HG03460 (cell line): ENCODE measurements around the gene F5.

Source experiments
- ATAC-seq: cut with Tn5 transposase; IDR thresholded peaks from one replicate; pipeline ENCODE4 v1.9.1; 2021; ENCODE audit not compliant: unreplicated experiment

F5 gene

DNA sequence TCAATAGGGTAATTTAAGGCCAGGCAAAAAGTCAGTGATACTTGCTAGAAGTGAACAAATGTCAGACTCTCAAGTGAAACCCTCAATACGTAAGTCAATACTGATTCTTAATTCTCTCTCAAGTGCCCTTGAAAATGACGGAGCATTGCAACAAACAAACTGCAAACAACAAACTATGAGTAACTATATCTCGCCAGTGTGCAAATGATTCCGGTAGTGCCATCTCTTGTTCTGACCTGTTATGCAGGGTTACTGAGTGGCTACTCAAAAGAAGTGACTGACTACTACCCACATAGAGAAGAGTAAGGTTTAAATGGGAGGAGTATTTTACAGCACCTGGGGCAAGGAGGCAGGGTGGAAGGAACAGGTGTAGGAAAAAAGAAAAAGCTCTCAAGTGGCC is 102.2 kb downstream of the F5 start:
- ATAC-seq: no peak

GRCh38 chr1:169483500-169483966 is 102.7 kb downstream of the F5 start:
- ATAC-seq: no peak

- no peak for ATAC-seq
These were observed 106.8 kb downstream of the F5 start for GRCh38 chr1:169479363-169480066.

GRCh38 chr1:169478094-169478672 is 108.1 kb downstream of the F5 start:
- no peak for ATAC-seq

DNA sequence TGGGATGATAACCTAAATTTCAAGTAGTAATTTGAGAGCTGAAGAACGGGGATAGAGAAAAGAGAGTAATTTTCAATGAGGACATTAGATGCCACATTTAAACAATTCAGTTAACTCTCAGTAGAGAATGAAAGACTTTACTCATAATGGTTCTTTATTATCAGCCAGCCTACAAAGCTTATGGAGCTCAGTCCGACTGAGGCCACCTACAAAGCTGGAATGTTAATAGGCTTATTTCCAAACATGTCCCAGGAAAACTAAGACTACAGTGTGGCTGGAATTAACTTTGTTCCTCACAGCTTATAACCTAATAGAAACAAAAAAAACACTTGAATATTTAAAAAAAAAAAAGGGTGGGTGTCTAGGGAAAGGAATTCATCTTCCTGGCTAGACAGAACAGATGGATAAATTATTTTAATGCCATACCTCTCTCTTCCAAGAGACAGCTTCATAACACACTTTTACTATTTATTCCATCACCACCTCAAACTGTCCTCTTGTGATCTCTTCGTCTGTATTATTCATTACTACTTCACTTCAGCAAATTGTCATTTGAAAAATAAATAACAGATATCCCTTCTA is 110.4 kb downstream of the F5 start:
- ATAC-seq: no peak

GRCh38 chr1:169474302-169474995 is 111.8 kb downstream of the F5 start:
- no peak for ATAC-seq

DNA sequence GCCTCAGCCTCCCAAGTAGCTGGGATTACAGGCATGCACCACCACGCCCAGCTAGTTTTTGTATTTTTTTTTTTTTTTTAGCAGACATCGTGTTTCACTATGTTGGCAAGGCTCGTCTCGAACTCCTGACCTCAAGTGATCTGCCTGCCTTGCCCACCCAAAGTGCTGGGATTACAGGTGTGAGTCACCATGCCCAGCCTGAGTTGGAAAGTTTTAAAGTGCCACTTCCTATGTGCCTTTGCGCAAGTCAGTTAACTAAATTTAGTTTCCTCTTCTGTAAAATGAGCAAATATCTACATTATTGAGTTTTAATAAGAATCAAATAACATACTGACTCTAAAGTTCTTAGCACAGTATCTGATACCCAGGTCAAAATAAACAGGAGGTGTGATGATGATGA is 112.9 kb downstream of the F5 start:
- ATAC-seq: no peak

DNA sequence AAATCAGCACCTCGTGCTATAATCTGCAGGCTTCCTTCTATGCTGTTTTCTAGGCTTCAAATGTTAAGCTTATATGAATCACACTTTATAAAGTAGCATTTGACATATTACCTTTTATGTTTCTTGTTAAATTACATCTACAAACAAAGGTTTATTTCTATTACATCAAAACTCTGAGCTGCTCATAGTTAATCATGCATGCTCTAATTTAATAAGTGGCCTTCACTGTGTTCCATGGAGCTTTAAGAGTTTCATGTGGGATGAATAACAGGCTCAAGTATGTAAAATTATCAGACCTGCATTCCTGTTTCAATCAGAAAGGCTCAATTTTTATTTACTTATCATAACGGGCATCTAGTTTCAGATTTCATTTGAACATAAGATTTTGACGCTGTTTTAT is 113.5 kb downstream of the F5 start:
- no peak for ATAC-seq

GRCh38 chr1:169468982-169469381 is 117.3 kb downstream of the F5 start:
- ATAC-seq: no peak

DNA sequence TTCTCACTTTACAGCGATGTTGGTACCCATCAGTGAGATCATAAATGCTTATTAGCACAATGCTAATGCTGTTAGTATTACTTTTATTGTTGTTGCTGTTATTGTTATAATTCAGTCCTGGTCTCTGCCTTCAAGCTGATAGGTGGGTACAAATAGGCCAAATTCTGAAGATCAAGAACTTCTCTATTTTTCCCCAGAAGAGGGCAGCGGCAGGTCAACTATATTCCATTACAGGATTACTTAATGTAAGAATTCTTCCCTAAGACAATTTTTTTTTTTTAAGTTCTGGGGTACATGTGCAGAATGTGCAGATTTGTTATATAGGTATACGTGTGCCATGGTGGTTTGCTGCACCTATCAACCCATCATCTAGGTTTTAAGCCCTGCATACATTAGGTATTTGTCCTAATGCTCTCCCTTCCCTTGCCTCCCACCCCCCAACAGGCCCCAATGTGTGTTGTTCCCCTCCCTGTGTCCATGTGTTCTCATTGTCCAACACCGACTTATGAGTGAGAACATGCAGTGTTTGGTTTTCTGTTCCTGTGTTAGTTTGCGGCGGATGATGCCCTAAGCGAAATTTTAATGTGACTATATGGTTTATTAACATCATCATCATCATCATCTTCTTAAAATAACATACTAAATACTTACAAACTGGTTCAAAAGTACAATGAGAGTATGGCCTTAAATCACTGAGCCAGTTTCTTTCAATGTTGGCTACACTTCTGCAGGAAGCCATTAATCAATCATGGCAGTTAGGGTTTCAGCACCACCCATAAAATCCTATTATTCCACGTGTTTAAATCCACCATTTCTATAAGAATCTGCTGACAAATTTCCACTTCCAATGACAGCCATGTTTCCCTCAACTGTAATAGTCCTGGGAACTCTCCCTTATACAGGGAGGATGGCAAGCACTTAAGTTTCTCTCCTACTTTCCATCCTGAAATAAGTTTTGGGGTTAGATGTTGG is 119.7 kb downstream of the F5 start:
- no peak for ATAC-seq

- no peak for ATAC-seq
These were observed 121.0 kb downstream of the F5 start for GRCh38 chr1:169465281-169465680.
